ENCODE measurements around the gene FEM1B. TPM values are rescaled to one million over a fixed set of nuclear protein-coding genes. Genes with fewer than 3 reads are reported as not detected.

Gene FEM1B
- total and polyA plus RNA-seq, 2 of the 8 experiments (the other 6 are each of a cell fraction or from before 2014, with no cell fraction given): 36.1 to 83.8 TPM

DNA sequence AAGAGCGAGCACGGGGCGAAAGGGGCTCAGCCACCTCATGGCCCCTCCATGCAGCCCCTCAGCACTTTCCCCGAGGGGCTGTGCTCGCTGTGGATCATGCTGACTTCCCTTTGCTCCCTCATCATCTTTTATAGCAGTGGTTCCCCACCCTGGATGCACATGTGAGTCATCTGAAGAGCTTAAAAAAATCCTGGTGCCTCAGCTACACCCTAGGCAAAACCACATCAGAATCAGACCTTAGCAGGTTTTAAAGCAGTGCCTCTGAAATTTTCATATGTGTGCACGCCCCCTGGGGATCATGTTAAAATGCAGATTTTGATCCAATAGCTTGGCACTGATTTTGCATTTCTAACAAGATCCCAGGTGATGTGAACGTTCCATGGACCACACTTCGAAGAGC is 50.9 kb downstream of the FEM1B start (continued):
- TF ChIP-seq SIN3A (conservative IDR thresholded peaks at IDR 0.05 in 1 of 2, IDR thresholded peaks at IDR 0.05 in 1 of 2; ENCODE audit: low read depth in 1 of 2, low read length in 2 of 2): no peak

All from H1 (cell line).